ENCODE results near the gene CMIP. TPM values are rescaled to one million over a fixed set of nuclear protein-coding genes. Genes with fewer than 3 reads are reported as not detected.

CMIP gene
- polyA plus RNA-seq, 1 of the 3 experiments (the other 2 are of a cell fraction) = 5.4 TPM

DNA sequence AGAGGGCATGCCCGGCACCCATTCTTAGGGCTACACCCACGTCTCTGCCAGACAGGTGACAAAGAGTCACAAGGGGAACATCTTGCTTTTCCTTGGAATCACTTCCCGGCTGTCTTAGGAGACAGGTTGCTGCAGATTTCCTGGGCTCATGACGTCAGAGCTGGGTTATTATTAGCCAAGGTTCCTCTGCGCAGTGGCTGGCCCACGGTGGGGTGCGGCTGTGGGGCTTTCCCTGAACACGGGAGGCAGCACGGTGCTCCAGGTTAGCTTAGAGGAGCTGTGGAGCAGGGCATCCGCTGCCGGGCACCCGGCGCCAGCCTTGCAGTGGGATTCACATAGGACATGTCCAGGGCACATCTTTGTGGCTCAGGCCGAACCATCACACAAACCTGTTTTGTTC lies 216.5 kb downstream of the CMIP start (continued):
- TF ChIP-seq GABPA (IDR thresholded peaks at IDR 0.05; ENCODE audit: low read depth) = no peak
- TF ChIP-seq YY1 (IDR thresholded peaks at IDR 0.05; ENCODE audit: low read depth) = no peak
- TF ChIP-seq TEAD4 (IDR thresholded peaks at IDR 0.05; ENCODE audit: borderline replicate concordance, insufficient read depth) = no peak
- TF ChIP-seq, protein P1, sequence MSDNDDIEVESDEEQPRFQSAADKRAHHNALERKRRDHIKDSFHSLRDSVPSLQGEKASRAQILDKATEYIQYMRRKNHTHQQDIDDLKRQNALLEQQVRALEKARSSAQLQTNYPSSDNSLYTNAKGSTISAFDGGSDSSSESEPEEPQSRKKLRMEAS (IDR thresholded peaks at IDR 0.05; ENCODE audit: low read depth) = no peak

DNA sequence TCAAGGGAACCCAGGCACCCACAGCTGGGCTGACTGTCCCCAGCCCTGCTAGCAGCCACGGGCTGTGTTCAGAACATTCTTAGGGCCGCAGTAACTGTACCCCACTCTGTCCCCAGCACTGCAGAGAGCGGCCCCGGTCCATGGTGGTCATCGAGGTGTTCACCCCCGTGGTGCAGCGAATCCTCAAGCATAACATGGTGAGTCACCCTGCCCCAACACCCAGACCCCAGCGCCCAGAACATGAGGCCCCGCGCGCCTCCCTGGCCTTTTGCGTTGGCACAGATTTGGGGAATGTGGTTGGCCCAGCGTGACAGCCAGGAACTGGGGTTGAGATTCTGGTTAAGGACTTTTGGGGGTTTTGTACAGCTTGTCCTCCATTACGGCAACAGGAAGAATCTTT lies 219.5 kb downstream of the CMIP start:
- peaks cover 0 to 25% of the 10 kb centered on the region in 2 experiments for H3K36me3 ChIP-seq (replicated peaks in 1 of 2; ENCODE audit: control insufficient read depth in 1 of 2, insufficient read depth in 2 of 2, low read length in 1 of 2)
- no peaks in the 10 kb centered on the region for H3F3A ChIP-seq (replicated peaks; ENCODE audit: insufficient read depth)
- H2AFZ ChIP-seq (ENCODE audit: low read depth) = no peak overlapping the region
- H3K9me3 ChIP-seq = no peaks in the 10 kb centered on the region
- H3K79me2 ChIP-seq (ENCODE audit: insufficient read depth) = no peaks in the 10 kb centered on the region
- no peaks in the 10 kb centered on the region for H4K20me1 ChIP-seq (ENCODE audit: insufficient read depth)
- H3K4me1 ChIP-seq (ENCODE audit: control insufficient read depth in 1 of 2, insufficient read depth in 2 of 2, low read depth in 1 of 2, low read length in 1 of 2) = peaks cover 0 to 5% of the 10 kb centered on the region in 2 experiments; a peak in 1 of 4 replicates
- no peak overlapping the region for H3K9ac ChIP-seq
- DNase-seq = no peak
- ChIA-PET POLR2A (no interaction called here), CTCF (interaction anchor here (1.5 kb wide), 1 partner anchor 33 kb away, joined by 5 read pairs; no protein-coding TSS in a partner anchor)
- no peak for TF ChIP-seq CTCF (IDR thresholded peaks at IDR 0.05)
- no peak for TF ChIP-seq EP300 (IDR thresholded peaks at IDR 0.05; ENCODE audit: borderline replicate concordance in 1 of 2, low read depth in 1 of 2, low read length in 1 of 2)
- TF ChIP-seq, protein P2, sequence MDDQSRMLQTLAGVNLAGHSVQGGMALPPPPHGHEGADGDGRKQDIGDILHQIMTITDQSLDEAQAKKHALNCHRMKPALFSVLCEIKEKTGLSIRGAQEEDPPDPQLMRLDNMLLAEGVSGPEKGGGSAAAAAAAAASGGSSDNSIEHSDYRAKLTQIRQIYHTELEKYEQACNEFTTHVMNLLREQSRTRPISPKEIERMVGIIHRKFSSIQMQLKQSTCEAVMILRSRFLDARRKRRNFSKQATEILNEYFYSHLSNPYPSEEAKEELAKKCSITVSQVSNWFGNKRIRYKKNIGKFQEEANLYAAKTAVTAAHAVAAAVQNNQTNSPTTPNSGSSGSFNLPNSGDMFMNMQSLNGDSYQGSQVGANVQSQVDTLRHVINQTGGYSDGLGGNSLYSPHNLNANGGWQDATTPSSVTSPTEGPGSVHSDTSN (IDR thresholded peaks at IDR 0.05) = no peak
- TF ChIP-seq RAD21 (IDR thresholded peaks at IDR 0.05; ENCODE audit: low read length) = no peak
- TF ChIP-seq ELF1 (IDR thresholded peaks at IDR 0.05) = no peak
- TF ChIP-seq JUND (IDR thresholded peaks at IDR 0.05) = no peak
- TF ChIP-seq, protein P1 (IDR thresholded peaks at IDR 0.05; ENCODE audit: low read depth) = no peak
- TF ChIP-seq MEF2A (IDR thresholded peaks at IDR 0.05; ENCODE audit: borderline replicate concordance, low read depth) = no peak
- TF ChIP-seq, protein P3, sequence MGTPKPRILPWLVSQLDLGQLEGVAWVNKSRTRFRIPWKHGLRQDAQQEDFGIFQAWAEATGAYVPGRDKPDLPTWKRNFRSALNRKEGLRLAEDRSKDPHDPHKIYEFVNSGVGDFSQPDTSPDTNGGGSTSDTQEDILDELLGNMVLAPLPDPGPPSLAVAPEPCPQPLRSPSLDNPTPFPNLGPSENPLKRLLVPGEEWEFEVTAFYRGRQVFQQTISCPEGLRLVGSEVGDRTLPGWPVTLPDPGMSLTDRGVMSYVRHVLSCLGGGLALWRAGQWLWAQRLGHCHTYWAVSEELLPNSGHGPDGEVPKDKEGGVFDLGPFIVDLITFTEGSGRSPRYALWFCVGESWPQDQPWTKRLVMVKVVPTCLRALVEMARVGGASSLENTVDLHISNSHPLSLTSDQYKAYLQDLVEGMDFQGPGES (IDR thresholded peaks at IDR 0.05; ENCODE audit: low read depth, low read length) = no peak
- no peak for TF ChIP-seq RCOR1 (IDR thresholded peaks at IDR 0.05; ENCODE audit: low read length)
- TF ChIP-seq TEAD4 (IDR thresholded peaks at IDR 0.05; ENCODE audit: borderline replicate concordance, insufficient read depth) = no peak
- TF ChIP-seq RXRA (IDR thresholded peaks at IDR 0.05; ENCODE audit: borderline replicate concordance, low read depth) = no peak
- no peak for TF ChIP-seq TAF1 (IDR thresholded peaks at IDR 0.05; ENCODE audit: borderline replicate concordance, low read depth, low read length)
- no peak for TF ChIP-seq USF2 (IDR thresholded peaks at IDR 0.05; ENCODE audit: borderline replicate concordance, low read depth, low read length)
- TF ChIP-seq FOXM1 (IDR thresholded peaks at IDR 0.05; ENCODE audit: low read depth) = no peak
- TF ChIP-seq, protein P4, sequence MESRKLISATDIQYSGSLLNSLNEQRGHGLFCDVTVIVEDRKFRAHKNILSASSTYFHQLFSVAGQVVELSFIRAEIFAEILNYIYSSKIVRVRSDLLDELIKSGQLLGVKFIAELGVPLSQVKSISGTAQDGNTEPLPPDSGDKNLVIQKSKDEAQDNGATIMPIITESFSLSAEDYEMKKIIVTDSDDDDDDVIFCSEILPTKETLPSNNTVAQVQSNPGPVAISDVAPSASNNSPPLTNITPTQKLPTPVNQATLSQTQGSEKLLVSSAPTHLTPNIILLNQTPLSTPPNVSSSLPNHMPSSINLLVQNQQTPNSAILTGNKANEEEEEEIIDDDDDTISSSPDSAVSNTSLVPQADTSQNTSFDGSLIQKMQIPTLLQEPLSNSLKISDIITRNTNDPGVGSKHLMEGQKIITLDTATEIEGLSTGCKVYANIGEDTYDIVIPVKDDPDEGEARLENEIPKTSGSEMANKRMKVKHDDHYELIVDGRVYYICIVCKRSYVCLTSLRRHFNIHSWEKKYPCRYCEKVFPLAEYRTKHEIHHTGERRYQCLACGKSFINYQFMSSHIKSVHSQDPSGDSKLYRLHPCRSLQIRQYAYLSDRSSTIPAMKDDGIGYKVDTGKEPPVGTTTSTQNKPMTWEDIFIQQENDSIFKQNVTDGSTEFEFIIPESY (IDR thresholded peaks at IDR 0.05; ENCODE audit: borderline replicate concordance, low read depth) = no peak
- no peak for TF ChIP-seq SMC3 (IDR thresholded peaks at IDR 0.05; ENCODE audit: low read depth, low read length)
- no peak for TF ChIP-seq GATA2 (CRISPR knock-in tag; IDR thresholded peaks at IDR 0.05)
- TF ChIP-seq MXI1 (IDR thresholded peaks at IDR 0.05; ENCODE audit: low read depth, low read length) = no peak
- no peak for TF ChIP-seq POLR2AphosphoS5 (IDR thresholded peaks at IDR 0.05; ENCODE audit: low read depth, low read length)
- H3K27me3 ChIP-seq (ENCODE audit: insufficient read depth) = no peaks in the 10 kb centered on the region
- no peak overlapping the region for H3K4me3 ChIP-seq (ENCODE audit: low read depth in 2 of 2, low read length in 1 of 2)
- no peaks in the 10 kb centered on the region for H3K9me2 ChIP-seq
- H3K4me2 ChIP-seq = no peak overlapping the region
- no peak overlapping the region for H3K27ac ChIP-seq (ENCODE audit: low read depth in 2 of 2, low read length in 1 of 2)
- 99% methylated on average over 12 of the region's 14 CpGs for WGBS (ENCODE audit: low lambda C conversion rate)

Measured in SK-N-SH (cell line).